HCEC 1CT (cell line): Measurements from ENCODE around the gene HPS3.
A peak's percentile ranks its signal among the peaks of the same experiment; 100 is the strongest.
"Not testable (repeated sequence)": the region's sequence is repeated elsewhere in the genome, so short reads cannot be mapped to it uniquely, and the experiment has no call there.

Experiments used
- DNase-seq: peaks from one replicate; pipeline ENCODE4 v3.0.0-alpha.2; 2017

HPS3 gene

GRCh38 chr3:149129326-149130205 lies at the start of gene HPS3:
Gene HPS3, plus strand, starts transcription at chr3:149129638. Its CDS starts 86 bp downstream, at chr3:149129724.
- DNase-seq: peak; percentile 92

DNA sequence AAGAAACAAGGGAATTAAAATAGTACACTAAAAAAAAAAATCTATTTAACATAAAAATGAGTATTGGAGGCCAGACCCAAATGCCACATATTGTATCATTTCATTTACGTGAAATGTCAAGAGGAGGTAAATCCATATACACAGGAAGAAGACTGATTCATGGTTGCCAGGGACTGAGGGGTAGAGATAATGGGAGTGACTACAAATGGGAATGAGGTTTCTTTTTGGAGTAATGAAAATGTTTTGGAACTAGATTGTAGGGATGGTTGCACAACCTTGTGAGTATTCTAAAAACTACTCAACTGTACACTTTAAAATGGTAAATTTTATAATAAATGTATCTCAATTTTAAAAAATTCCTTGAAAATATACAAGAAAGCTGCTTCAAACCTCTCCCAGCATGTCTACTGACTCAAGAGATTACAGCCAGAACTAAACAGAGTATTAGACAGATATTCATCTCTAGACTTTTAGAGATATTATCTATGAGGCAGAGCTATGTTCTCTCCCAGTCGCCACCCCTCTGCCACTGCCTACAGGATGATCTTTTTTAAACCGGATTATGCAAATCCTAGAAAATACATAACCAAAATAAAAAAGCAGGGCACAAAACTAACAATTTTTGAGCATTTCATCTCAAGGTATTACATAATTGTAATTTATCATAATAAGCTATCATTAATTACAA lies 49.3 kb upstream of the HPS3 start:
- no peak for DNase-seq

- DNase-seq: peak; percentile 78
Measured at GRCh38 chr3:149080699-149081091, 48.7 kb upstream of the HPS3 start.

- no peak for DNase-seq
Measured at GRCh38 chr3:149081772-149082171, 47.7 kb upstream of the HPS3 start.

GRCh38 chr3:149085828-149086231 lies 43.6 kb upstream of the HPS3 start:
- DNase-seq: peak; percentile 20

DNA sequence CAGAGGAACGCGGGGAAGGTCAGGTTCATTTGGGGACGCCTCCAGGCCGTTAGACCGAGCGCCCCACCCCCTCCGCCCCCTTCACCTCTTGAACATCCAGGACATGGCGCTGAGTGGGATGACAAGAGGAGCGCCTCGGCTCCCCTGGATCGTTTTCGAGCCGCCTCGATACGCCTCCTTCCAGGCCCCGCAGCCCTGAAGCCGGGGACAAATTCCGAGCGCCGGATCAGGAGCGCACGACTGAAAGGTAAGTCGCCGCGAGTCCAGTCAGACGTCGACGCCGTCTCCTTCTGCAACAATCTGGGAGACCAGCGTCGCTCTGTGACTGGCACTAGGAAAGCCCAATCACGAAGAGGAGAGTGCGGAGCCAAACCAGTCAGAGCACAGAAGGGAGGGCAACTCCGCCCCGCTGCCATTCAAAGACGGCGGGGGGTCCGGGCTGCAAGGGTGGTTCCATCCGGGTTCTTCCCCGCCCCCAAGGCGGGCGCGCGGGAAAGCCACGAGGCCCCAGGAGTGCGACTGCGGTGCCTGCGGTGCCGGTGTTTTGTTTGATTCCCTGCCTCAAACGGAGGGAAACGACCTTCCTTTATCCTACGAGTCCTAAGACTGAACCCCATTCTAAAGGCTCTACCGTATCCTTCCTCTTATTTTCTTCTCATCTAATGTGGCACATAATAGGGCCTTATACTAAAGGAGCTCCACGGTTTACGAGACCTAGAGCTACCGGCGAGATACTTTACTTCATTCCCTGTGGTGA lies 43.0 kb upstream of the HPS3 start, which contains the start of gene HLTF:
HLTF (minus strand) TSS at position 302 of the 757 bp plus-strand sequence; CDS start at position 105, 197 bp downstream.
- DNase-seq: peak; percentile 92

GRCh38 chr3:149087208-149087607 lies 42.2 kb upstream of the HPS3 start:
- DNase-seq: no peak

DNA sequence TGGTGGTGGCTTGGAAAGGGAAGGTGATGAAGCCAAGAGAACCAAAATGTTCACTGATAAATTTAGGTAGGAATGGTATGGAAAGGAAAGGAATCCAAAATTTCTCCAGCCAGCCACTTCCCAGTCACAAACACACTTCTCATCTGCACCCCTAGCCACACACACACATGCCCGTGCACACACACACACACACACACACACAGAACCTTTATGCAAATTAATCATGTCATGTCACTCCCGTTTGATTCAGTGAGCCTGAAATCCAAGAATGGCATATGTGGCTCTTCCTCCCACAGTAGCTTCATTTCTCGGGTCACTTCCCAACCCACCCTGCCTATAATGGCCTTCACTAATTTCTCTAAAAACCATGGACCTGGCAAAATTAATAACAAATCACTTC lies 40.0 kb upstream of the HPS3 start:
- DNase-seq: no peak

DNA sequence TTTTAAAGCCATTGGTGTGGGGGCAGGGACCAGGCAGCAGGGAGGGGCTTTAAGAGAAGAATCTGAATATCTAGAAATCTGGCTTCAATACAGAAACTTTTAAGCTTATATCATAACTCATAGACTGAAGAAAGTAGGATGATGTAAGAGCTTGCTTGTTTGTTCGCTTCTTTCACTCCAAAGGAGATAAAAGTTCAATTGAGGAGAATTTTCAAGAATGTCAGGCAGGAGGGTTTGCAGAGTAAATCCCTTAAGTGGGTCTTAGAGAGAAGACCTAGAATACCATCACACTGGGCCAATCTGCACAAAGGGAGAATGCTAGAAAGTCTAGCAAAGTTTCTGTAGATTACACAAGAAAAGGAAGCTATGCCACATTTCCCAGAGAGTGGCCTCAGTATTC lies 39.0 kb upstream of the HPS3 start:
- DNase-seq: no peak

DNA sequence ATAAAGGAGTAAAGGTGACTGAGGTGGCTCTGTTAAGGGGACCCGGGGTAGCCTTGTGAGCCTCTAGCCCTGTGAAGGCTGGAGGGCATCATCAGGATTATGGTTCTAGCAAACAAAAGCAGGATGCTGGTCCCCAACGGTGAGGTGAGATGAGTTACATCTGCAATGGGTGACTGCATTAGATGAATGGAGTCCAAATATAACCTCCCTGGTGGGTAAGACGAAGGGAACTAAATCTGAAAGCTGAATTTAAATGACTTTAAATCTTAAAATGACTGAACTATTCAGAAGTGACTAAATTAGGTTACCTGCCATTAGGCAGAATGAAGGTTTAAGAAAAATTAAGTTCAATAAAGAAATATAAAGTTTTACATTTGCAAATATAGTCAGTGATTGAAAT lies 38.5 kb upstream of the HPS3 start:
- DNase-seq: no peak

GRCh38 chr3:149091983-149092382 lies 37.5 kb upstream of the HPS3 start:
- DNase-seq: no peak

DNA sequence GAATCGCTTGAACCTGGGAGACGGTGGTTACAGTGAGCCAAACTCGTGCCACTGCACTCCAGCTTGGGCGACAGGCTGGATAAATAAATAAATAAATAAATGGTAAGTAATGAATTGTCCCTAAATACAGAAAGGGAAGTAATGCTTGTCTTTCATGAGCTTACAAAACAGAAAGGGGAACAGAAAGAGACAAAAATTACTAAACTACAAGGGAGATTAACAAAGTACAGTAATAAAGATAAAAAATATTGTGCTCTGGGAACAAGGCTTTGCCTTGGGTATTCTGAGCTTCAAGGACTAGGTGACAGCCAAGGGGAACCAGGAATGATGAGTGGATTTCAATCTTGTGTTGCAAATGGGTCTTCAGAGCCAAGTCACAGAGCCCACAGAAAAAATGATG lies 34.0 kb upstream of the HPS3 start:
- DNase-seq: no peak

GRCh38 chr3:149097987-149098386 lies 31.5 kb upstream of the HPS3 start:
- not testable (repeated sequence) for DNase-seq

GRCh38 chr3:149101154-149101553 lies 28.3 kb upstream of the HPS3 start:
- DNase-seq: no peak

GRCh38 chr3:149101641-149102040 lies 27.8 kb upstream of the HPS3 start:
- no peak for DNase-seq

- DNase-seq: no peak
Measured at GRCh38 chr3:149104484-149104883, 25.0 kb upstream of the HPS3 start.

DNA sequence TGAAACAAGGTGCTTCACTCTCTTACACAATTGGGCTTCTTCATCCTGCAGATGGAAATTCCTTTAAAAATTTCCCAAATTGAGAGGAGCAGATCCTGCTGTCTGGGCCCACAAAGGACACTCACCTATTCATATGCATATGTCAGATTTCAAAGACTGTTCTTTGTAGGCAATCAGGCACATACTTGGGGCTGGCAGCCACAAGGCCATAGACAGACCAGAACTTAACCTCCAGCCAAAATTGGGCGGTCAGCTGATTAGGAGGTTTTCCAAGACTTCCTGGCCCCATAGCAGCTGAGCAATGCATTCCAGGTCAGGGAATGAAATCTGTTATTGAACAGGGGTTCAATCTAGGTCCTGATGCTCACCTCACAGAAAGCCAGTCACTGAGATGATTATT lies 15.0 kb upstream of the HPS3 start:
- no peak for DNase-seq

GRCh38 chr3:149115114-149115513 lies 14.3 kb upstream of the HPS3 start:
- no peak for DNase-seq

DNA sequence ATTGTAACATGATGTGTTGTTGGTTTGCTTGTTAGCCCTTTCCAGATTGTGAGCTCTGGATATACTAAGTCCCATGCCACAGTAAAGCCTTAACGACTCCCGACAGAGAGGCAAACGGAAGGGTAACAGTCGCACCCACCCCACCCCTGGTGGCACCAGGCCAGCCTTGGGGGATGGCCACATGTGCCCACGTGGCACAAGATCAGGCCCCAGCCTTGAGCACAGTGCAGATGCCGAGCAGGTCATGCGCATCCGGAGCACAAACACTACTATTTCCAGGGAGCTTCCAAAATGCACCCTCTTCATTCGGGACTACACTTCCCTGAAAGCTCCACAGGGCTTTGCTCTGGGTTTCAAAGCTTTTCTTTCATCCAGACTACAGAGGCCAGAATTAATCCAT lies 10.7 kb upstream of the HPS3 start:
- DNase-seq: no peak

GRCh38 chr3:149119466-149119865 lies 10.0 kb upstream of the HPS3 start:
- DNase-seq: no peak

DNA sequence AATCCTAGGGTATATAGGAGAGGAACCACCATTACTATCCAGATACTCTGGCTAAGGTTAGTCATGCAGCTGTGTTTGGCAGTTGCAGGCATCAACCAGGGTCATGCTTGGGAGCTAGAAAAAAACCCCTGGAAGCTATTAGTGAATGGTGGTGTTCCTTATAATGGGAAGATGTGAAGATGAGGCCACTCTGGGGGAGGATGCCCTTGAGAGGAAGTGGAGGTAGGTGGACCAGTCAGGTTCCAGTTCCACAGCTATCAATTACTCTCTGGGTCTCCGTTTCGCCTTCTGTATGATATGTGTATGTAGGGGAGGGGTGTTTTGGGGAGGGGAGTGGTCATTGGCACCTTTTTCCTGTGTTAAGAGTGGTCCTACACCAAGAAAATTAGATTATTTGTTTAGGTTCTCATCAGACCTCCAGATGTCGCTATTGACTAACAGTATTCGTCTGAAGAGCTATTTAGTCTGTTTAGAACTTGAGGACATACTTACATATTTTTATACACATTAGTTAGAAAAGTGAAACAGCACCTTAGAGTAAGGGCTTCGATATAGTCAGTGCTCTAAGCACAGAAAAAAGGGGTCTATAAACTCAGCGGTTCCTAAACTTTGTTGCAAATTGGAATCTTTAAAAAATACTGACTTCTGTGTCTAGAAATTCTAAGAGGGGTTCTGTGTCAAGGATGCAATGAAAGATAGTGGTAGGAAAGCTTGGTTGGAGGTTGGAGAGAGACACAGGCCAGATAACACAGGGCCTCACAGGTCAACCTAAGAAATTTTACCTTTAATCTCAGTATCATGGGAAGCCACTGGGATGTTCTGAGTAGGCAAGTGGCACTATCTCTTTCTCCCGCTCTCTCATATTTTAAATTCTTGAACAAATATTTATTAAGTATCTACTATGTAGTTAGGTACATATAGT lies 9.1 kb upstream of the HPS3 start:
- DNase-seq: peak; percentile 67
